GM21447 (cell line): ENCODE measurements around the gene GREB1.

Experiments used
- ATAC-seq: cut with Tn5 transposase; IDR thresholded peaks from one replicate; pipeline ENCODE4 v1.9.1; 2021; ENCODE audit not compliant: unreplicated experiment

Gene GREB1

DNA sequence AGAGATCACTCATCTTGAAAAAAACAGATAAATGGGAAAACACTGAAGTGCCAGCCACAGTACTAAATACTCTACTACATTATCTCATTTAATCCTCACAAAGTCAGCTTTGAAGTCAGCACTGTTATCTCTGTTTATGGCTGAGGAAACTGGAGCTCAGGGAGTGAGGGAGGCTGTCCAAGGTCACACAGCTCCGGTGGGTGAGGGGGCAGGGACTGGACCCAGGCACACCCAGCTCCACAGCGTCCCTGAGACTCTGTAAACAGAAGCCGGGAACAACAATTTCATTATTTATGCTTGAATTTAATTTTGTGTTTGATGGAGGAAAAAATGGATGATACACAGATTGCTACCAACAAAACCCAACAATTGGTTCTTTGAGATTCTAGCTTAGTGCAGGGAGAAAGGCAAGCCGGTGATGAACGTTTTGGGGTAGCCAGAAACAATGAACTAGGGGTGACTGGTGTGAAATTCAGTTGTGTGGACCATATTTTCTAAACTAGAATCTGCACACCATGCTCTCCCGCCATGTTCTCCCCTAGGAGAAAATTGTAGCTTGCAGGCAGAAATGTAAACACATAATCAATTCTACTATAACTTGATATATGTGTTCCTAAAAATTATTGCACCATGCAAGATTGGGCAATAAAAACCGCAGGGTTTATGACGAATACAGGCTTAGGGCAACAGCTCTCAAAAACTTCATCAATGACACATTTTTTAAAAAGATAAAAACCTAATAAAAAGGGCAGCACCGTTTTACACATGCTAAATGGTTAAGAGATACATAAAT, at the start of gene GREB1:
Gene GREB1, plus strand, starts transcription at position 768 of the 793 bp plus-strand sequence. CDS start 22,570 bp downstream, outside the sequence.
- ATAC-seq = no peak

DNA sequence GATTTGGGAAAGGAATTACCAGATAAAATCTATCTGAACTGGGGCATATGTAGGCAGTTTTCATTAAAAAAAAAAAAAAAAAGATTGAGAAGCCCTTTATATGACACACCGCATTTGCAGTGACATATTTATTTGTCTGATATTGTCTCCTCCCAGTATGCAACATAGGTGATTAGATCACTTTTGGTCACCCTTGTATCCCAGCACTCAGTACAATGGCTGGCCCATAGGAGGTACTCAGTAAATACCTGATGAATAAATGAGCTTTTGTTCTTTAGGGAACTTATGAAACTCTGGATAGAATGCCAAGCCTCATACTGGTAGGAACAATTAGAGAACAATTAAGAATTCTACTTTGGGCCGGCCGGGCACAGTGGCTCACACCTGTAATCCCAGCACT, 45.0 kb upstream of the GREB1 start:
- ATAC-seq = no peak

DNA sequence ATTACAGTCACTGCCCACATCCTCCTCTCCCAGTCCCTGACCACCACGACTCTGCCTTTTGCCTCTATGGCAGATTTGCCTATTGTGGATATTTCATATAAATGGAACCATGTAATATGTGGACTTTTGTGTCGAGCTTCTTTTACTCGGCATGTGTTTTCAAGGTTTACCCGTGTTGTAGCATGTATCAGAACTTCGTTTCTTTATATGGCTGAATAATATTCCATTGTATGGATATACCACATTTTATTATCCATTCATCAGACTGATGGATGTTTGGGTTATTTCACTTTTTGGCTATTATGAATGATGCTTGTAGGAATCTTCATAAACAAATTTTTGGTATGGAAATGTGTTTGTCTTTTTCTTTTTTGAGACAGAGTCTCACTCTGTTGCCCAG, 43.7 kb upstream of the GREB1 start:
- no peak for ATAC-seq

DNA sequence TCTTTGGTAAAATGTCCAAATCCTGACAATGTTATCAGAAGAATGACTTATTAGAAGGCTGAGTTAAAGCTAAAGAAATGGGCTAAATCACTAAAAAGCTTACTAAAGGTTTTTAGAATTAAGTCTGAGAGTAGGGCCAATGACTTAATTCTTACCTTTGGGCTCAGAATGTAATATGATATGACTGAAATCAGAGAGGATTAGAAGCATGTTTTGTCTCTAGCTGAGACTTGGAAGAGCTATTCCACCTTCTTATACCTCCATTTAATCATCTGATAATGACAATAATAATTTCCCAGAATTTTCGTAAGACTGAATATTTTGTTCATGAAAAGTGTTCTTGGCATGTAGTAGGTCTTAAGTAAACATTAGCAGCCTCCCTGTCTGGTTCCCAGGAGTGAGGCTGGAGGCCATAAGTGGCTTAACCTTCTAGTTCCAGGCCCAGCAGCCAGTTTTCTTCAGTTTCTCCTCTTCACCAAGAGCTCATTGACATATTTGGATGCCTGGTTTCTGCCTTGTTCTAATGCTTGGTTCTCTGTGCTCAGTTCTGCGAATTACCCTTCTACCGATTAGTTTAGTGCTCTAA, 42.4 kb upstream of the GREB1 start:
- ATAC-seq = no peak

DNA sequence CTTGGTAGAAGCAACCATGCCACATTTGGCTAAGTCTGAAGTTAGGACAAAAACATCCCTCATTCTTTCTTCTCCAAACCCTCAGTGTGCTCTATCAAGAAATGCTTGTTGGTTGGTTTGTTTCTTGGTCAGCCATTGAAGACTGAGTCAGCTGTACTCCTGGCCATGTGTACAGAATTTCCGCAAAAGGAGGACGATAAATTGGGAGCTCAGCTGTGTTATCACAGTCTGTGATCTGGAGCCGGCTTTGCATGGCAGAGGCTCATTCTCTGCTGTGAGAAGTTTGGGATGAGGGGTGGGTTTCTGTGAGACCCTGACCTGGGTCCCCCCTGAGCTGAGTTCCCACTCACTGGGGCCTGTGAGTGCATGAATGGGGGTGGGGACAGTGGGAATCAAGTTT, 41.6 kb upstream of the GREB1 start:
- ATAC-seq = no peak

GRCh38 chr2:11492720-11493119, 41.1 kb upstream of the GREB1 start:
- no peak for ATAC-seq

- no peak for ATAC-seq
Observed at GRCh38 chr2:11493282-11493681, 40.6 kb upstream of the GREB1 start.

DNA sequence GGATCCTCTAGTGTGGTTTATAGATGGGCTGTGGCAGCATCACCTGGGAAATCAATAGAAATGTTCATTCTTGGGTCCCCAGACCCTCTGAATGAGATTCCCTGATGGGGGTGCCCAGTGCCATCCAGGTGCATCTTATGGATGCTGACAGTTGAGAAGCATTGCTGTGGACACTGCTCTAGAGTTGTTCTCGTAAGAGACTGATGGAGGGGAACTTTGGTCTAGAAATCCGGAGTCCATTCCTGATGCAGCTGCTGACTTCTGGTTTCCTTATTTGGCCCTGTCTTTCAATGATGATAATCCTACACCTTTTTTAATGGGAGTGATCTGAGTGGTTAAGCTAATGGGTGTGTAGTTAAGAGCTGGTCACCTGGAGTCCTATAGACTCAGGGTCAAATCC, 39.5 kb upstream of the GREB1 start:
- no peak for ATAC-seq

- no peak for ATAC-seq
Observed at GRCh38 chr2:11495844-11496681, 37.8 kb upstream of the GREB1 start.

- peak; percentile 79 for ATAC-seq
Observed at GRCh38 chr2:11498543-11499034, 35.3 kb upstream of the GREB1 start.

GRCh38 chr2:11499081-11499743, 34.6 kb upstream of the GREB1 start:
- no peak for ATAC-seq

DNA sequence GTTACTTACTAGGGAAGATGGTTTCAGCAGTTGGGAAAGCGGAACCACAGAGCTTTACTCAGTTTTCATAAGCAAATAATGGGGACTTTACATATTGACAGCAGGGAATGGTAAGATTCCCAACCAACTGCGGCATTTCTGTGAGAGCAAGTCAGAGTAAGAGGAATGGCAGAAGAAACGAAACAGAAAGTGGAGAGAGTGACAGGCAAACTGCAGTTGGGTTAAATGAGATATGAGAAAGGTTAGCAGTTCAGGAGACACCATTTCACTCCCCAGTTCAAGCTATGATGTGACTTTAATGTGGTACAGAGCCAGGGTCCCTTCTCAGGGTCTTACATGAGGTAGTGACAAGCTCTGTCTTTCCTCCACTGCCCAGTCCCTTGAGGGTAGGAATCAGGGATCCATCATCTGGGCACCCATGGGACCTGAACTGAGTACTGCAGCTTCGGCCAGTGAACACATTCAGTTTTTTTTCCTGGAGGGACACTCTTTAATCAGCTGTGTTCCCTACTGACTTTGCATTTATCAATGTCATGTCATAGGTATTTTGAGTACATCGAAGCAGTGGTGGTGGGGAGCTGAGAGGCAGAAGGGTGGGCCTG, 33.0 kb upstream of the GREB1 start:
- ATAC-seq = no peak

GRCh38 chr2:11502740-11503292, 31.0 kb upstream of the GREB1 start:
- no peak for ATAC-seq

DNA sequence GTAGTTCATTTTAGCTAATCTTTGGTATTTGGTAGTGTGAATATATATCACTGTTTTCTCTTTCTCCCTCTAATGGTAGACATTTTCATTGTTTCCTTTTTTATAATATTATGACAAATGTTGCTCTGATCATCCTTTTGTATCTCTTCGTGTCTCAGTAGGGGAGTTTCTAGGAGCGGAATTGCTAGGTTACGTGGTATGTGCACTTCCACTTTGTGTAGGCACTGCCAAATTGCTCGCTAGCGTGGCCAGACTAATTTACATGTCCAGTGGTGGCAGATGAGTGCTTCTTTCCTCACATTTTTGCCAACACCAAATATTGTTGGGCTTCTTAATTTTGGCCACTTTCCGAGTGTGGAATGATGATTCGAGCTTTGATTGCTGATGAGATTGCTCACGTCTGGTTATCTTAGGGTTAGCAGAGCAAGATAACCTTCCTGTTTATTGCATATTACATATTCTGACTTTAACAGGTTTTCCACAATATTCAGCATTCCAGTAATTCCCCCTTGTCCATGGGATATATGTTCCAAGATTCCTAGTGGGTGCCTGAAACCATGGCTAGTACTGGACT, 30.4 kb upstream of the GREB1 start:
- no peak for ATAC-seq

DNA sequence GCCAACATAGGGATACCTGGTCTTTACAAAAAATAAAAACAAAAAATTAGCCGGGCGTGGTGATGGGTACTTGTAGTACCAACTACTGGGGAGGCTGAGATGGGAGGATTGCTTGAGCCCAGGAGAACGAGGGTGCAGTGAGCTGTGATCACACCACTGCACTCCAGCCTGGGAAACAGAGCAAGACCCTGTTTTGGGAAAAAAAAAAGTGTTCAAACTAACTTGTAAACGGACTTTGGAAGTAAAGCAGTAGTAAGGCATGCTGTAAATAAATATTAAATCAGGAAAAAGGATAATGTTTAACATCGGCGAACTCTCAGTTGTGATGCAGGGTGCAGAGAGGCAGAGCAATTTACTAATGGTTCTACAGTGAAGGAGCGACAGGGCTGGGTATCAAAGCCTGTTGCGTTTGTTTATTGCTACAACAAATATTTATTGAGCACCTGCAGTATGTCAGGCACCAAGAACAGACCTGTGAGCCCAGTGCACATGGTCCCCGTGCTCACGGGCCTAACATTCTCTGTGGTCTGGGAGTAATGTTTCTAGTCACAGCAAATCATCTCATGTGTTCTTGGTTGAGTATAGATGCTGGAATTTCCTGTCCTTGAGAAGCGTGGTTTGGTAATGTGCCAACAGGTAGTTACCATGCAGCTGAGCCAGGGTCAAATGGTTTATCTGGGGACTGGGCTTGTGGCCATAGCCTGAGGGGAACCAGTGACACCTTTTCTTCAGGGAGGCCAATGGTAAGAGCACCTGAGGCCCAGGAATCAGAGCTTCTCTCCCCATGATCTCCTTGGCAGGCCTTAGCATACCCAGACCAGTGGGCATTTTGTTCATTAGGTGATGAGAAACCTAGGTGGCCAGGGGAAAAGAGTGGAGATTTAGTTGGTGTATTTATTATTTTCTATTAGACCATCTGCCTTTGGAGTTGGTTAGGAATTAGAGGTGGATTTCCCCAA, 27.9 kb upstream of the GREB1 start:
- ATAC-seq = peak; percentile 76

- no peak for ATAC-seq
Observed at GRCh38 chr2:11506611-11506969, 27.3 kb upstream of the GREB1 start.

GRCh38 chr2:11507517-11507916, 26.3 kb upstream of the GREB1 start:
- ATAC-seq = no peak

GRCh38 chr2:11508279-11508678, 25.6 kb upstream of the GREB1 start:
- ATAC-seq = no peak
